Stimulated activated CD8-positive, alpha-beta memory T cell treated with anti-CD3 and anti-CD28 coated beads, Interleukin-15, amount 100 ng/mL, for 48 hours (primary cell): ENCODE results near the gene PGM2.

Source experiments
- DNase-seq, 2 donors: peaks; one replicate each; pipeline ENCODE4 v3.0.0-alpha.2; 2020; ENCODE audit warnings: low read depth in 2 of 2

Gene PGM2

DNA sequence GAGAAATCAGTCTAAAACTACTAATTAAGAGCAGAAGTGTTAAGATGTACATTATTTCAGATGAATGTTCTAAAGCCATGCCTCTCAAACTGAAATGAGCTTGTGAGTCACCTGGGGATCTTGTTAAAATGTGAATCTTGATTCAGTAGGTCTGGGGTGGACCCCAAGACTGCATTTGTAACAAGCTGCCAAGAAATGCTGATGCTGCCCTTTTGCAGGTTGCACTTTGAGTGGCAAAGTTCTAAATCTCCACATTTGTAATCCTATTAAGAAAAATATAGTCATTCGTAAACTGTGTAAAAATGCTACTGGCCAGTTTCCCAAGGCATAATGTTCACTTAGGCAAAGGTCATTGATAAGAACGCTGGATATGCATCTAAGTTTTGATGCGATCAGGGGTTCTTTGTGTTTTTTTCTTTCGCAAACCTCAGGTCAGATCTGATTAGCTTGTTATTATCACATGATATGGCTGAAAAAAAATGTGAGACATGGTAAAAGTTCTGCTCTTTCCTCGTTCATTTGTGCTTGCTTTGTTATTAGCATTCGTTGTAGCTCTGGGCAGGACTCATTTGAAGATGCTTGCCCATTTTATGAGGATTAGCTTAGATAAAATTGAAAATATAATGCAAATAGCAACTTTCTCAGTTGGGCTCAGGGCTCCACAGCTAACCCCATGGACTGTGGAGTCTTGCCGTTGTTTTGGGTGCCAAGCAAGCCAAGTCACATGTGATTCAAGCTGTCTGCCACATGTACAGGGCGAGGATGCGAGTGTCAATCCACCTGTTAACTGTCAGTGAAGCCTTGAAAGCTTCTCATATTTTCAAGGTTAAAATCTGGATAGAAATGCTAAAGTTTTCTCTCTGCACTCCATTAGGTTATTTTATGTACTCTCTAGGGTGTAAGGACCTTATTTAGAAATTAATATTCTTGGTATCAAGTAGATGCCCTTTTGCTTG is 76.5 kb downstream of the PGM2 start:
- no peak for DNase-seq

DNA sequence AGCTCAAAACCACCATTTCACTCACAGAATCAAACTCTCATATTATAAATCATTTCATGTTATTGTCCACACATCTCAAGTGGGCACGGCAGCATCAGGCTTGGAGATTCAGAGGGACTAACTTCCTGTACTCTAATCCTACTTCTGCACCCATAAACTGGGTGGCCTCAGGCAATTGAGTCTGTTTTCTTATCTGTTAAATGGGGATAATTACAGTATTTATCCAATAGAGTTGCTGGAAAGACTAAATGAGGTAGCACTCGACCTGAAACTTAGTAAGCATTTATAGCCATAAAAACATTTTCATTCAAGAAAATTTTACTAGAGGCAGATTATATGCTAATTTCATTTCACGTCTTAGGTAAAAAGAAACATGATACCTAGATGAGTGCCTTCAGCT is 77.4 kb downstream of the PGM2 start:
- no peak for DNase-seq

DNA sequence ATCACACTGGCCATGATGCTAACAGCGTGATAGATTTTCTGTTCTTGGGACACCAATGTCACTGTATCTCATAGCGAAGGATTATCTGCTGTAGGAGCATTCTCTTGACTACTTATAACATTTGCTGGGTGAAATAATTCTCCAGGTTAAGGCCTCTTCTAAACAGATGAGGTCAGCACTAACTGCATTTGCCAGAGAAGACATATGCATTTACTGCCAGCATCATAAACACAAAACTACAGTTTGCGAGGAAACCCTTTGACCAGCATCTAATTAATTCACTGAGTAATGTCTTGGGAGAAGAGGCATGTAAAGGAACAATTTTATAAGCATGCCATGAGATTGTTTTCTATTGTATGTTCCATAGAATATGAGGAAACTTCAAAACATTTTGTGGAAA is 78.3 kb downstream of the PGM2 start:
- no peak for DNase-seq

DNA sequence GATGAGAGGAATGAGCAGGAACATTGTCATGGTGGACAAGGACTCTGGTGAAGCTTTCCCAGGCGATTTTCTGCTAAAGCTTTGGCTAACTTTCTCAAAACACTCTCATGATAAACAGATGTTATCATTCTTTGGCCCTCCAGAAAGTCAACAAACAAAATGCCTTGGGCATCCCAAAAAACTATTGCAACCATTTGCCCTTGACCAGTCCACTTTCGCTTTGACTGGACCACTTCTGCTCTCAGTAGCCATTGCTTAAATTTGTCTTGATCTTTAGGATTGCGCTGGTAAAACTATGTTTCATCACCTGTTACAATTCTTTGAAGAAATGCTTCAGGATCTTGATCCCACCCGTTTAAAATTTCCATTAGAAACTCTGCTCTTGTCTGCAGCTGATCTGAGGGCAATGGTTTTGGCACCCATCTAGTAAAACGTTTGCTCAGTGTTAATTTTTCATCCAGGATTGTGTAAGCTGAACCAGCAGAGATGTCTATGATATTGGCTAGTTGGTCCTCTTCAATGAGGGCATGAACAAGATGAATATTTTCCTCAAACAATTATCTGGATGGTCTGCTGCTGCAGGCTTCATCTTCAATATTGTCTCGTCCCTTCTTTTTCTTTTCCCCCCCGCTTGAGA is 79.2 kb downstream of the PGM2 start:
- no peak for DNase-seq

DNA sequence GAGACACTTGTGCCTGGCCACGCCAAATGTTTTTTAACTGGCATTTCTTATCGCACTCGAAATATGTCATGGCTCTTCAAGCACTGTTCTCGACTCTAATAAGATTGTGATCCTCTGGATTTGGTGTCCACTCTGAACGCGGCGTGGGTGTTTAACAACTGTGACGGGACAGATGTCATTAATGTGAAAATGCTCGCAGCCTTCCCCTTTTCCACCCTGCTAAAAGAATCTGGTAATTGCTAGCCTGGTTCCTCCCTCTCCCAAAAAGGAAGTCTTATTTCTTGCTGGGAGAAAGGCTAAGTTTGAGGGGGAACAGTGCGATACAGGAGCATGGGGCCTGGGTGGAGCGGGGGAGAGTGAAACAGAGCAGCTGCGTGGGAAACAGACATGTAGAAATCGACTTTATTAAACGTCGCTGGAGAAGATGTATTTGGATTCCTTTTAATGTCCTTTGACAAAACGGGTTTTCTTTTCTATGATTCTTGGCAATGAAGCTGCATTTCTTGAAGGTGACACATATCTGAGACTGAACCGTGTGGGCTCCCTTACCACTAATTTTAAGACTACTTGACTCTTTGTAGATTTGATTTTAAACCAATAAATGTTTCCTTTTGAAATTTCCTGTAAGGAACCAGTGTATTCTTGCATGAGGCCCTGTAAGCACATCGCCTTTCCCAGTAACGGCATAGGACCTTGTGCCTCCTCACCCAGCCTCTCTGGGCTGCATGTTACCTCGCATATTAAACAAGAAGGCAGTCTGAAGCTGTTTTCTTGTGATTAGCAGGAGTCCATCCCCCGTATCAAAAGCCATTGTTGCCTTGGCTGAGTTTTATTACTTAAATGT is 82.2 kb downstream of the PGM2 start:
- DNase-seq, result no peak

DNA sequence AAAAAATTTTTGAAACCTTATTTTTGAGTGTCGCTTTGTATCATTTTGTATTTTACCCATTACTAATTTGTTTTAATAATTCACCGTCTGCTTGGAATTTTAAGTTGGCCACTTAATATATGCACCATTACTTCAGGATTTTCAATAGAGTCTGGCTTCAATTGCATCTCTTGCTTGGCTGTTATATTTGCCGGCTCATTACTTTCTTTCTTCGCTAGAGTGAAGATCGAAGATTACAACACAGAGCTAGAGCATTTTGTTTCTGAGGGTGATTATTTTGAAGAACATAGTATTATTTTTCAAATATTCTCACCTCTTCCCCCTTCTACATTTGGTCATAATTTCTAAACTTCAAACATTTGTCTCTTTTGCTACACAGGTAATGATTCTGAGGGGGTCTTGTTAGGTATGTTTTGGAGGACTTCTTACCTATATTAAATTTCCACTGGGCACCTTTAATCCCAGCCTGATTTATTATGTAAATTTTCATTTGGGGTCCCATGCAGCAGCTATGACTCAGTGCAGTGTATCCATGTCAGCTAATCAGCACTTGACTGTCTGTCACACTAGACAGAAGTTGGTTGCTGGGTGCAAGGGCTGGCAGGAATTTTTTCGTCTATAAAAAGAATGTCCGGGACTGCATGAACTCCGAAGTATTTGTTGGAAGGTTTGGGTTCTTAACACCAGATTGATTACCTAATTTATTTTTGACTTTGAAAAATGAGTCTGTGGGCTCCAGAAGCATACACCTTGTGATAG is 83.0 kb downstream of the PGM2 start:
- no peak for DNase-seq

DNA sequence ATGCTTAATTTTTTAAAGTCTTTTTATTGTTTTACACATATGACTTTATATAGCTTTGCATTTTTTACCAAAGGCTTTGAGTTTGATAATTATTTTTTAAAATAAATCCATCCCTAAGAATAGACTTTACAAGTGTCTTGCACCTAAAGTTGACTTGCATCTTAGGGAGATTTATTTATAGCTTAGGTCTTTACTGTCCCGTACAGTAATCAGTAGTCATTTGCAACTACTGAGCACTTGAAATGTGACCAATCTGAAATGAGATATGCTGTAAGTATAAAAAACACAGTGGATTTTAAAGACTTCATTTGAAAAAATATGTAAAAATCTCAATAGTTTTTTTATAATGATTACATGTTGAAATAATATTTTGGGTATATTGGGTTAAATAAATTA is 83.6 kb downstream of the PGM2 start:
- DNase-seq, result no peak
